Endothelial cell of hepatic sinusoid (primary cell): ENCODE data around the gene ECD.

Experiments
- in situ Hi-C: cut with HindIII; loops from 2 replicates; pipeline ENCODE4 v1.10.0; 2017; ENCODE audit warnings: low sequenced_read_pairs

Gene ECD

DNA sequence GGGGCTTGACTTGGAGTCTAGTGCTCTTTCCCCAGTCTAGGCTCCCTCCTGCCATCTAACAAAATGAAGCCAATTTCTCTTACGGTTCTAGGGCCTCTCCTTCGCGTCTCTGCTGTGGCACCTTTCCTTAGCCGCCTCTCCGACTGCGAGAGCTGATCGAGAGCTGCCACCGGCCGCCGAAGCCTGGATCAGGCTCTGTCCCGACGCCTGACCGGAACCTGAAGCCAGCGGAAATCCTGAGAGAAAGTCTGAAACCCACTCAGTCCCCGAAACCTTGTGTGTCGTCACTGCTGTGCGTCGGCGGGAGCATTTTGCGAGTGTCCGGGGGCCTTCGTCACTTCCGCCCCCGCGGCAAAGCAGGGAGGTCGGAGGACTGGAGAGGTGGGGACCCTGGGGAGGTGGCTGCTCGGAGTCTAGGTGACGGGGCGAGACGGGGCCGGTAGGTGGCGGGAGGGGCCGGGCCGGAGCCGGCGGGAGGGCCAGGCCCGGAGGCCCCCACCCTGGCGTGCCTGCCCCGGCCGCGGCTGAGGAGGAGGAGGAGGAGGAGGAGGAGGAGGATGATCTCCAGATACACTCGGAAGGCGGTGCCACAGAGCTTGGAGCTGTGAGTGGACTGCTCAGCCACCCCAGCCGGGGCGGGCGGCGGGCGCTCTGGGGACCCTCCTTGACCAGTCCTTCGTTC lies at the start of gene ECD, which contains the start of gene FAM149B1:
ECD (minus strand) TSS at position 226 of the 682 bp plus-strand sequence. CDS start 4,071 bp downstream, outside the sequence.
FAM149B1 (plus strand) TSS at position 337 of the 682 bp plus-strand sequence; CDS start at position 558, 221 bp downstream.
- in situ Hi-C loops = no loop called here

DNA sequence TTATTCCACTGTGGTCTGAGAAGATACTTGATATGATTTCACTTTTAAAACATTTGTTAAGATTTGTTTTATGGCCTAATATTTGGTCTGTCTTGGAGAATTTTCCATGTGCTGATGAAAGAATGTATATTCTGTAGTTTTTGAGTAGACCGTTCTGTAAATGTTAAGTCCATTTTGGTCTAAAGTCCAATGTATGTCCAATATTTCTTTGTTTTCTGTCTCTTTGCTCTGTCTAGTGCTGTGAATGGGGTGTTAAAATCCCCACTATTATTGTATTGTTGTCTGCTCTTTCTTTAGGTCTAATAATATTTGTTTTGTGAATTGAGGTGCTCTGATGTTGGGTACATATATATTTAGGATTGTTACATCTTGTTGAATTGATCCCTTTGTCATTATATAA lies 47.9 kb upstream of the ECD start:
- in situ Hi-C loops = no loop called here

DNA sequence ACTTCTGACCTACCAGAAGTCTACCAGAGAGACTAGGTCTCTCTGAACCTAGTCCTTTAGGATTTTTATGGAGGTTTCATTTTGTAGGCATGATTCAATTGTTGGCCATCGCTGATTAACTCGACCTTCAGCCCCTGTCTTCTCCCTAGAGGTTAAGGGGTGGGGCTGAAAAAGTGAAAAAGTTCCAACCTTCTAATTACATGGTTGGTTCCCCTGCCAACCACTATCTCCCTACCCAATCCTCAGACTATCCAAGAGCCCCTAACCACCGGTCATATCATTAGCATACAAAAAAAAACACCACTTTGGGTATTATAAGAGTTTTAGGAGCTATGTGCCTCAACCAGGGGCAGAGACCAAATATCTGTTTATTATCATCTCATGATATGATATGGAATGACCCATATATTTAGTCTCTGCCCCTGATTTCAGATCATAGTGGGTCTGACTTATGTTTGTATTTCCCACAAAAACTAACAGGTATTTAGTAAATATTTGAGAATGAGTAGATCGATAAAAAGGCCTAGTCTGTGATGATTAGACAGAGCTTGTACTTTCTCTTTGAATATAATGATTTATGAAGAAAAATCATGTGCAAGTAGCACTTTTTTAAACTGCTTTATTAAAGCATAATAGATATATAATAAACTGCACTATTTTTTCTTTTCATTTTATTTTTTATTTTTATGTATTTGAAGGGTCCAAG lies 43.5 kb upstream of the ECD start:
- in situ Hi-C loops = no loop called here

DNA sequence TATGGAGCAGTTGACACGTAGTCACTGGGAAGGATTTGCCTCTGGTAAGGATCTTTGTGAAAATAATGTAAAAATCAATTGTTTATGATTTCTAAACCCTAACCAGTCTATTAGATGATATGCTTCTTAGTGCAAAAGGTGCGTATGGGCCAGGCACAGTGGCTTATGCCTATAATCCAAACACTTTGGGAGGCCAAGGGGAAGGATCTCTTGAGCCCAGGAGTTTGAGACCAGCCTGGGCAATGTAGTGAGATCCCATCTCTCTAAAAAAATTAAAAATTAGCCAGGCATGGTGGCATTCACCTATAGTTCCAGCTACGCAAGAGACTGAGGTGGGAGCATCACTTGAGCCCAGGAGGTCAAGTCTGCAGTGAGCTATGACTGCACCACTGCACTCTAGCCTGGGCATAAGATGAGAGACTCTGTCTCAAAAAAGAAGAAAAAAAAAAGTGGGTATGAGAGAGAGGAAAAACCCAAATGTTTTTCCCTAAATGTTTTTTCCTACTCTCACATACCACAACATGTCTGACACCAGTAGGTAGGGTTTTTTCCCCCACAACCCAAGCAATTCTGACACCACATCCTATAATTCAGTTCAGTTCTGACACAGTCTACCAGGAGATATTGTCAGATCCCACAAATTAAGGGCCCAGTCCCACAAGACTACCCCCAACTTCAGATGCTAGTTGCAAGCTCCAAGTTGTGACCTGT lies 42.7 kb upstream of the ECD start:
- in situ Hi-C loops = no loop called here

DNA sequence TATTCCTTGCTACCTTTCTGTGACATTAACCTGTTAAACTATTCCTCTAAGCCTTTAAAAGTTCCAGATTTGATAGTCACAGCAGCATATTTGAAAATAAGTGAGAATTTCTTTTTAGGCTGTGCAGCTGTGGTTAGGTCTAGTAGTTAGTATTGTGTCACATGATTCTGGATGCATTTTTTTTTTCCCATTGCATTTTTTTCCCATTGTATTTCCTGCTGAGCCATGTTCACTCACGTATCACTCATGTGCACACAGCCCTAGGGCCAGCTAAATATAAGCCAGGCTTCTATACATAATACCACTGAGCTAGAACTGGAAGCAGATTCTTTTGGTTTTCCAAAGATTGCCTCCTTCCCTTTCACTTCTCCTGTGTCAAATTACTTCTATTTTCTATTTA lies 41.9 kb upstream of the ECD start:
- in situ Hi-C loops = no loop called here

DNA sequence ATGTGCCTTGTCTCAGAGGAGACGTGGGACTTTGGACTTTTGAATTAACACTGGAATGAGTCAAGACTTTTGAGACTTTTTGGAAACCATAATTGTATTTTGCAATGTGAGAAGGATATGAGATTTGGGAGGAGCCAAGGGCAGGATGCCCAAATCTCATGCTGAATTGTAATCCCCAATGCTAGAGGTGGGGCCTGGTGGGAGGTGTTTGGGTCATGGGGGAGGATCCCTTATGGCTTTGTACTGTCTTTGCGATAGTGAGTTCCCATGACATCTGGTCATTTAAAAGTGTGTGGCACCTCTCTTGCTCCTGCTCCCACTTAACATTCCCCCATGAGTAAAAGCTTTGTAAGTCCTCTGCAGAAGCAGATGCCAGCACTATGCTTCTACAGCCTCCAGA lies 40.1 kb upstream of the ECD start:
- in situ Hi-C loops = no loop called here

DNA sequence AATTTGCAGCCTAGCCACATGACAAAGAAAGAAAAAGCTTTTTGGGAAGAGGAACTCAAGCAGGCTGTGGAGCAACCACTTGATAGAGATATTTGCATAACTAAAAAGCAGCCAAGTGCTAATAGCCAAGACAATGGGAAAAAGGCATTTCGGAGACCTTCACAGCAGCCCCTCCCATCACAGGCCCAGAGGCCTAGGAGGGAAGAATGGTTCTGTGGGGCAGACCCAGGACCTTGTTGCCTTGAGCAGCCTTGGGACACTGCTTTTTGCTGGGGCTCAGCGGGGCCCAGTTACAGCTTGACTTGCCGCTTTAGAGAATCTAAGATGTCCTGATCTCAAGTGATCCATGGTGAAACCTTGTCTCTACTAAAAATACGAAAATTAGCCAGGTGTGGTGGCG lies 38.6 kb upstream of the ECD start:
- in situ Hi-C loops = no loop called here

DNA sequence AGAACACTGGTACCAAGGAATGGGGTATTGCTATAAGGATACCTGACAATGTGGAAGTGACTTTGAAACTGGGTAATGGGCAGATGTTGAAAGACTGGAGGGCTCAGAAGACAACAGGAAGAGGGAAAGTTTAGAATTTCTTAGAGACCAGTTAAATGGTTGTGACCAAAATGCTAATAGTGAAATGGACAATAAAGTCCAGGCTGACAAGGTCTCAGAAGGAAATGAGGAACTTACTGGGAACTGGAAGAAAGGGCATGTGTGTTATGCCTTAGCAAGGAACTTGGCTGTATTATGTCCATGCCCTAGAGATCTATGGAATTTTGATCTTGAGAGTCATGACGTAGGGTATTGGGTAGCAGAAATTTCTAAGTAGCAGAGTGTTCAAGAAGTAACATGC lies 38.1 kb upstream of the ECD start:
- in situ Hi-C loops = no loop called here

DNA sequence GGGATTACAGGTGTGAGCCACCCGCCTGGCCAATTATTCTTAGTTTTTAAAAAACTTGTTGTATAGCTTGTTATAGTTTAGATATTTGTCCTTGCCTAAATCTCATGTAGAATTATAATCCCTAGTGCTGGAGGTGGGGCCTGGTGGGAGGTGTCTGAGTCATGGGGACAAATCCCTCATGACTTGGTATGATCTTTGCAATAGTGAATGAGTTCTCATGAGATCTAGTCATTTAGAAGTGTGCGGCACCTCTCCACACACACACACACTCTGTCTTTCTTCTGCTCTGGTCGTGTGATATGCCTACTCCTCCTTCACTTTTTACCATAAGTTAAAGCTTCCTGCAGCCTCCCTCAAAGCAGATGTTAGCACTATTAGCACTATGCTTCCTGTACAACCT lies 37.3 kb upstream of the ECD start:
- in situ Hi-C loops = no loop called here

DNA sequence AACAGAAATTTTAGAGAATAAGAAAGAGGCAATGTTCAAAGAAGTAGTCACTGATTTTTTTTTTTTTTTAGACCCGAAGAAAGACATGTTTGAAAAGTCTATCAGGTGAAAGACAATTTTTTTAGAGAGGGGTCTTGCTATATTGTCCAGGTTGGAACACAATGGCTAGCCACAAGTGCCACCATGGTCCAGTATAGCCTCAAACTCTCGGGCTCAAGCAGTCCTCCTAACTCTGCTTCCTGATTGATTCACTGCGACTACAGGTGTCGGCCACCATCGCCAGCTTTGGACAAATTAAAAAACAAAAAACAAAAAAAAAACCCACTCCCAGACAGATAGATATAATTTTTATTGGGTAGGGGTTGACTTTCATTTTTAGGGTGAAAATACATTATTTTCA lies 22.4 kb upstream of the ECD start:
- in situ Hi-C loops = no loop called here

DNA sequence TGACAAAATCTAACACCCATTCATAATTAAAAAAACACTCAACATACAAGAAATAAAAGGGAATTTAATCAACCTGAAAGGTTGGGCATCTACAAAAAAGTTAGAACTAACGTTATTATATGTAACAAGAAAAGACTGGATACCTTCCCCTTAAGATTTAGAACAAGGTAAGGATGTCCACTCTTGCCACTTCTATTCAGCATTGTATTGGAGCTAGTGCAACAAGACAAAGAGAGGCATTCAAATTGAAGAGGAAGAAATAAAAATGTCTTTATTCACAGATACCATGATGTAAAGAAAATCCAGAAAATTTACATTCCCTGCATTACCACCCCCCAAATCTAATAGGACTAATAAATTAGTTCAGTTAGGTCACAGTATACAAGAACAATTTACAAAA lies 18.5 kb upstream of the ECD start:
- in situ Hi-C loops = no loop called here

DNA sequence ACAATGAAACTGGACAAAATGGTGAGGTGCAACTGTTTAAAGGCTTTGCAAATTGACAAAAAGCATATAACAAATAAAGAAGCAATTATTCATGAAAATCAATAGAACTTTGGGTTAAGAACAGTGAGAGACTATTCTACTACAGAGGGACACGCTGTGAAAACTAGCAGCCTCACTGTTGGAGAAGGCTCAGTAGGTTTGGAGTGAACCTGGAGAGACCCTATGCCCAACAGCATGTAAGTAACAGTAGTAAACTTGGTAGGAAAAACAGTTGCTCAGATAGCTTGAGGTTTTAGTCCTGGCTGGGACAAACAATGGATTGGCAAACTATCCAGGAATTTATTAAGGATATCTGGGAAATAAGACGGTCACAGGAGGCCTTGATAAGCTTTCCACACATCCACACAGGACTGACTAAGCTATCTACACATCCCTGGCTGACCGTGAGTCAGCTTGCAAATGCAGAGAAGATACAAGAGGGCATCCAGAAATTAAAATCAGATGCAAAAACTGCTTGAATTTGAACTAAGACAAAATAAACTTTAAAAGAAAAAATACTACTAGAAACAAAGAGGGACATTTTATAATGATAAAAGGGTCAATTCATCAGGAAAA lies 16.0 kb upstream of the ECD start:
- in situ Hi-C loops = no loop called here

DNA sequence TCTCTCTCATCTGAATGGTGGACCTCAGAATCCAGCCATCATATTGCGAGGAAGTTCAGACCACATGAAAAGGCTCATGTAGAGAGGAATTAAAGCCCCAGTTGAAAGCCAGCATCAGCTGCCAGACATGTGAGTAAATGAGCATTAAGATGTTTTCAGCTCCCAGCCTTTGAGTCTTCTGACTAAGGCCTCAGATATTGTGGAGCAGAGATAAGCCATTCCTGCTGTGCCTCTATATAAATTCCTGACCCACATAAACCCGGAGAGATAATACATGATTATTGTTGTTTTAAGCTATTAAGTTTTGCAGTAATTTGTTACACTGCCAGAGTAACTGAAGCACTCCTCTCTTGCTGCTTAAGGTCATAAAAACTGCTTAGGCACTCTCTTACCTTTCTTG lies 14.8 kb upstream of the ECD start:
- in situ Hi-C loops = no loop called here

DNA sequence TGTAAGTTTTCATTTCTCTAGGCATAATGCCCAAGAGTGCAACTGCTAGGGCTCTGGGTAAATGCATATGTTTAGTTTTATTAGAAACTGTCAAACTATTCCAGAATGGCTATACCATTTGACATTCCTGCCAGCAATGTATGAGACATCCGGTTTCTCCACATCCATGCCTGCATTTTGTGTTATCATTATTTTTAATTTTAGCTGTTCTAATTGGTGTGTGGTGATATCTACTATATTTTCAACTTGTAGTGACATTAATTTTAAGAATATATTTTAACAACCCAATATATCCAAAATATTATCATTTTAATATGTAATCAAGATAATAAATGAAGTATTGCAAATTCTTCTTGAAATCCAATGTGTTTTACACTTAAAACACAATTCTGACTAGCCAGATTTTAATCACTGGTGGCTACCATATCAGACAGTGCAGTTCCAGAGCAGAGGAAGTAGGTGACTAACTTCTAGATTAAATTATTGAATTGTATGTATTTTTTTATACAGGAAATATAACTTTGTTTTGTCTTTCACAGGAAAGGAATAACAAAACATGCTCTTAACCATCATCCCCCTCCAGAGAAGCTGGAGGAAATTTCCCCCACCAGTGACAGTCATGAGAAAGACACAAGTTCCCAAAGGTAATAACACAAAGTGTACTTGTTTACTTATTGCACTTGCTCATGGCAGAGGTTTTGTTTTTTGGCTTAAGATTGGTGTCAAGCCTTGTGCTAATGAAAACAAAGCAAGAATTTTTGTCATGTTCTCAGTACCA lies 6.5 kb upstream of the ECD start:
- in situ Hi-C loops = no loop called here

DNA sequence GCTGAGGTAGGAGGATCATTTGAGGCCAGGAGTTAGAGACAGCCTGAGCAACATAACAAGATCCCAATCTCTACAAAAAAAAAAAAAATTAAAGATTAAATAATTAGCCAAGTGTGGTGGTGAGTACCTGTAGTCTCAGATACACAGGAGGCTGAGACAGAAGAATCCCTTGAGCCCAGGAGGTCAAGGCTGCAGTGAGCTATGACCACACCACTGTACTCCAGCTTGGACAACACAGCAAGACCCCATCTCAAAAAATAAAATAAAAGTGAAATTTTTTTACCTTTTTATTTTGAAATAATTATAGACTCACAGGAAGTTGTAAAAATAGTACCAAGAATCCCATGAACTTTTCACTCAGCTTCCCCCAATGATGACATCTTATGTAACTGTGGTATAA lies 5.1 kb upstream of the ECD start:
- in situ Hi-C loops = no loop called here

DNA sequence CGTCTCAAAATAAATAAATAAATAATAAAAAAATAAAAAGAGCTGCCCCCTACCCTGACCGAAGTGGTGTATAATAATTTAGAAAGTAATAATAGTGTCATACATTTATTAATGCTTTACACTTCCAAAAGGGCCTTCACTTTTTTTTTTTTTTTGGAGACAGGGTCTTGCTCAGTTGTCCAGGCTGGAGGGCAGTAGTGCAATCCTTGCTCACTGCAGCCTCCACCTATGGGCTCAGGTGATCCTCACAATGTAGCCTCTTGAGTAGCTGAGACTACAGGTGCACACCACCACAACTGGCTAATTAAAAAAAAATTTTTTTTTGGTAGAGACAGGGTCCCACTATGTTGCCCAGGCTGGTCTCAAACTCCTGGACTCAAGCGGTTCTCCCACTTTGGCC lies 1.5 kb upstream of the ECD start:
- in situ Hi-C loops = no loop called here

DNA sequence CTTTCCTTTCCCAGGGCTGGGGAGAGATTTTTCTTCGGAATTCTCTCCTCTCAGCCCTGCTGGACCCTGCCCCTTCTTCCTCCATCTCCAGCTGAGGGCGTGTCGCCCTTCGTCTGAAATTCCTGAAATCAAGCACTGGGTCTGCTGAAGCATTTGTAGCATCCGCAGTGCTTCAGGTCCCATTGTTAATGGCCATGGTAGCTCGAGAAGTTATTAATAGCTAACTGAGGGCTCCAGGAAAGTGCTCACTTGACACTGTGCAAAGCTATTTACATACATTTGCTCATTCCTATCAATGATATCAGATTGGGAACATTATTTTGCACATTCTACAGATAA lies 626 bp upstream of the ECD start:
- in situ Hi-C loops = no loop called here

DNA sequence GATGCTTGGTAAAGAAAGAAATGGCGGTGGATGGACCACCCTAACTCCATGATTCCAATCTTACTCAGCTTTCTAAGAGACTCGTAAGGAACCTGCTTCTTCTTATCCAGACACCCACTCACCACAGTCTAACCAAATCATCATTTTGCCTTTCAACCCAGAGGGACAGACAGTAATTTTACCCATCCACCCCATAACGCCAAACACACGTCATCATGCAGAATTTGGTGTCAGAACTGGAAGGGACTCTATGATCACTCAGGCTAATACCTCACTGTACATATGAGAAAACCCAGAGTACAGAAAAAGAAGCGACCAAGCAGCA lies 388 bp downstream of the ECD start:
- in situ Hi-C loops = no loop called here

DNA sequence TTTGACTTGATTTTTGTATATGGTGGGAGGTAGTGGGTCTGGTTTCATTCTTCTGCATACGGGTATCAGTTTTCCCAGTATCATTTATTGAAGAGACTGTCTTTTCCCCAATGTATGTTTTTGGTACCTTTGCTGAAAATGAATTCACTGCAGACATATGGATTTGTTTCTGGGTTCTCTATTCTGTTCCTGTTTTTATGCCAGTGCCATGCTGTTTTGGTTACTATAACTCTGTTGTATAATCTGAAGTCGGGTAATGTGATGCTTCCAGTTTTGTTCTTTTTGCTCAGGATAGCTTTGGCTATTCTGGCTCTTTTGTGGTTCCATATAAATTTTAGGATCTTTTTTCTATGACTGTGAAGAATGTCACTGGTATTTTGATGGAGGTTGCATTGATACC lies 836 bp downstream of the ECD start:
- in situ Hi-C loops = no loop called here

DNA sequence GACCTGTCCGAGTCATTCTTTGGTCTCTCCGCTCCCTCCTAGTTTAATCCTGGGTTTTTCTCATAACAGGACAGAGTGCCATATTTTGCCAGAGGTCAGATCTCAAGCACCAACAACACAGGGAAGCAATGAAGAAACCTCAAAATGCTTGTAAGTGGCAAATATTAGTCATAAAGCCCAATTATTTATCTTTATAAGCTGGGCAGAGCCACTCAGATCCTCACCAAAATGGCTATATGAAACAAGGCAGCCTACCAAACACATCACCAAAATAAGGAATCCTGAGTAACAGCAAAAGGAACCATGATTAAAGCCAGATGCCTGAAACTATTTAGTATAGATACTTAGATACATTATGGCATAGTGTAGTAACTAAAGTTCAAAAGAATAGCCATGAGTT lies 4.7 kb downstream of the ECD start:
- in situ Hi-C loops = loop anchor here (5.0 kb wide), 1 partner anchor 56 kb away; no protein-coding TSS in a partner anchor

DNA sequence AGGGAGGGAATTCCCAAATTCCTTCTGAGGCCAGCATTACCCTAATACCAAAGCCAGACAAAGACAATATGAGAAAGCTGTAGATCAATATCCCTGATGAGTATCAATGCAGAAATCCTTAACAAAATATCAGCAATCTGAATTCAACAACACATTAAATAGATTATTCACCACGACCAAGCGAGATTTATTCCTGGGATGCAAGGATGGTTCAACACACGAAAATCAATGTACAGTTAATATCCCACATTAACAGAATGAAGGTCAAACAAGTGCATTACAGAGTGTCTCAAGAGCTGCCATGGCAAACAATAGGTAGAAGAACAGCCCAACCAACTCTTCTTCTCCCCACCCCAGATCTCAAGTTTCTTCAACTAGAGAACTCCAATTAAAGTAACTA lies 6.1 kb downstream of the ECD start:
- in situ Hi-C loops = loop anchor here (5.0 kb wide), 1 partner anchor 54 kb away; no protein-coding TSS in a partner anchor
